Psoas muscle (tissue), 8 donors: Measurements from ENCODE around the gene KRTAP2-2. TPM values are rescaled to one million over a fixed set of nuclear protein-coding genes. Genes with fewer than 3 reads are reported as not detected.
"Not testable (repeated sequence)": the region's sequence is repeated elsewhere in the genome, so short reads cannot be mapped to it uniquely, and the experiment has no call there.

ENCODE experiments used
- ATAC-seq, 4 donors: fragments of 200-7000 bp; cut with Tn5 transposase; one replicate each; pipeline ENCODE4 v1.9.1; 2020; ENCODE audit warnings: moderate library complexity in 3 of 4, mild to moderate bottlenecking in 2 of 4
- DNase-seq, 2 donors: peaks; one replicate each; pipeline ENCODE4 v3.0.0-alpha.2; 2020
- H3K27ac ChIP-seq: fragments of 200-600 bp; one replicate; pipeline ENCODE4 v1.8.0; 2022
- H3K27me3 ChIP-seq, 3 donors: fragments of 200-600 bp in 1 of 3; one replicate each; pipeline versions ENCODE4 v1.6.1 to v1.8.0; 2013 to 2022; ENCODE audit warnings: low read length in 2 of 3, mild to moderate bottlenecking in 2 of 3, moderate library complexity in 1 of 3; ENCODE audit not compliant: insufficient read depth in 3 of 3
- H3K36me3 ChIP-seq, 2 donors: fragments of 200-600 bp in 1 of 2; one replicate each; pipeline versions ENCODE4 v1.6.1 to v1.8.0; 2013 to 2022; ENCODE audit warnings: low read depth in 1 of 2, mild to moderate bottlenecking in 1 of 2, moderate library complexity in 1 of 2; ENCODE audit not compliant: insufficient read depth in 1 of 2
- H3K4me1 ChIP-seq: fragments of 200-600 bp; one replicate; pipeline ENCODE4 v1.8.0; 2022
- H3K4me3 ChIP-seq: fragments of 200-600 bp; one replicate; pipeline ENCODE4 v1.8.0; 2022; ENCODE audit warnings: mild to moderate bottlenecking
- H3K9me3 ChIP-seq: fragments of 200-600 bp; one replicate; pipeline ENCODE4 v1.8.0; 2022
- WGBS, 3 donors: extraction: QIAGEN DNeasy Blood & Tissue Kit; methylation state at CpG; one replicate each; pipeline versions ENCODE4 v1.1.6 to v1.1.7; 2013; 5-methylcytosine and 5-hydroxymethylcytosine counted together
- intact Hi-C, 2 donors: fragments of 100-400 bp; cut with DNase I; formaldehyde crosslinking; loops; one replicate each; pipeline versions ENCODE4 v1.11.0 to v1.14.2; 2022
- polyA plus RNA-seq, 3 donors: library from polyadenylated mRNA; stranded (reverse); fragments of 200-250 nt; gene quantifications; one replicate each; pipeline ENCODE4 v1.2.3, GENCODE V29; 2013
- total RNA-seq, 4 donors: library from RNA; stranded (reverse); fragmentation: NEBNext Ultra II Directional in 2 of 4; extraction: Animal tissue kit (Norgen Biotek cat#: 25700) in 2 of 4; gene quantifications; one replicate each; pipeline versions ENCODE4 v1.2.1 to v1.2.4, GENCODE V29; 2021 to 2023
- TF ChIP-seq, protein P1 (sequence below): fragments of 200-600 bp; IDR thresholded peaks from one replicate; pipeline ENCODE4 v1.8.0; 2022; ENCODE audit warnings: antibody characterized with exemption
- donor health status: healthy with polysubstance abuse.
- donor health status: DM: no; HTN: no; CAD: no; lungs with moderate emphysema.
- donor health status: Bipolar disorder and iron deficiency.
- donor health status: healthy.
- donor health status: DM: yes; HTN: yes; CAD: no.
- donor health status: DM: no; HTN: no; CAD: no.
- donor health status: DM: no; HTN: no; CAD: no.
- donor health status: DM: yes; HTN: yes; CAD: no.

KRTAP2-2 gene
- total and polyA plus RNA-seq, 7 donors, result not detected

DNA sequence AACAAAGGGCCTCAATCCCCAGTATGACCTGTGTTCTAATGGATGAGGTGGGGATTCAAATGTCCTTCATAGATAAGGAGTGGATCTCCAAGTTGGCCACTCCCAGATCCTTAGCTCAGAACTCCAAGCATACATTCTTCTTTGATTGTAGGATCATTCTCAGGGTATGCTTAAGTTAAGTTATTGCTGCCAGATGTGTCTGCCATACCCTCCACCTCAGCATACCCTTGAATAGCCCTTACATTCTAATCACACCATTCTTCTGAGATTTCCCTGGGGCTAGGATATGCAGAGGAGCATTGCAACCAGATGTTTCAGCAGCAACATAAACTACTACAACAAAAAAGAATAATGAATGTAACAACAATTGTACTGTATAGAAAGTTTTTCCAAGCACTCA is 12.3 kb upstream of the KRTAP2-2 start:
- no peak for ATAC-seq
- H3K9me3 ChIP-seq, result no peaks in the 10 kb centered on the region
- H3K36me3 ChIP-seq, result no peaks in the 10 kb centered on the region
- DNase-seq, result no peak
- intact Hi-C loops, result no loop called here
- H3K27ac ChIP-seq, result no peak overlapping the region
- peaks cover 0 to 1% (median 0%) of the 10 kb centered on the region in 3 donors for H3K27me3 ChIP-seq
- TF ChIP-seq, protein P1, sequence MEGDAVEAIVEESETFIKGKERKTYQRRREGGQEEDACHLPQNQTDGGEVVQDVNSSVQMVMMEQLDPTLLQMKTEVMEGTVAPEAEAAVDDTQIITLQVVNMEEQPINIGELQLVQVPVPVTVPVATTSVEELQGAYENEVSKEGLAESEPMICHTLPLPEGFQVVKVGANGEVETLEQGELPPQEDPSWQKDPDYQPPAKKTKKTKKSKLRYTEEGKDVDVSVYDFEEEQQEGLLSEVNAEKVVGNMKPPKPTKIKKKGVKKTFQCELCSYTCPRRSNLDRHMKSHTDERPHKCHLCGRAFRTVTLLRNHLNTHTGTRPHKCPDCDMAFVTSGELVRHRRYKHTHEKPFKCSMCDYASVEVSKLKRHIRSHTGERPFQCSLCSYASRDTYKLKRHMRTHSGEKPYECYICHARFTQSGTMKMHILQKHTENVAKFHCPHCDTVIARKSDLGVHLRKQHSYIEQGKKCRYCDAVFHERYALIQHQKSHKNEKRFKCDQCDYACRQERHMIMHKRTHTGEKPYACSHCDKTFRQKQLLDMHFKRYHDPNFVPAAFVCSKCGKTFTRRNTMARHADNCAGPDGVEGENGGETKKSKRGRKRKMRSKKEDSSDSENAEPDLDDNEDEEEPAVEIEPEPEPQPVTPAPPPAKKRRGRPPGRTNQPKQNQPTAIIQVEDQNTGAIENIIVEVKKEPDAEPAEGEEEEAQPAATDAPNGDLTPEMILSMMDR, result no peak
- no peaks in the 10 kb centered on the region for H3K4me1 ChIP-seq
- H3K4me3 ChIP-seq, result no peak overlapping the region

DNA sequence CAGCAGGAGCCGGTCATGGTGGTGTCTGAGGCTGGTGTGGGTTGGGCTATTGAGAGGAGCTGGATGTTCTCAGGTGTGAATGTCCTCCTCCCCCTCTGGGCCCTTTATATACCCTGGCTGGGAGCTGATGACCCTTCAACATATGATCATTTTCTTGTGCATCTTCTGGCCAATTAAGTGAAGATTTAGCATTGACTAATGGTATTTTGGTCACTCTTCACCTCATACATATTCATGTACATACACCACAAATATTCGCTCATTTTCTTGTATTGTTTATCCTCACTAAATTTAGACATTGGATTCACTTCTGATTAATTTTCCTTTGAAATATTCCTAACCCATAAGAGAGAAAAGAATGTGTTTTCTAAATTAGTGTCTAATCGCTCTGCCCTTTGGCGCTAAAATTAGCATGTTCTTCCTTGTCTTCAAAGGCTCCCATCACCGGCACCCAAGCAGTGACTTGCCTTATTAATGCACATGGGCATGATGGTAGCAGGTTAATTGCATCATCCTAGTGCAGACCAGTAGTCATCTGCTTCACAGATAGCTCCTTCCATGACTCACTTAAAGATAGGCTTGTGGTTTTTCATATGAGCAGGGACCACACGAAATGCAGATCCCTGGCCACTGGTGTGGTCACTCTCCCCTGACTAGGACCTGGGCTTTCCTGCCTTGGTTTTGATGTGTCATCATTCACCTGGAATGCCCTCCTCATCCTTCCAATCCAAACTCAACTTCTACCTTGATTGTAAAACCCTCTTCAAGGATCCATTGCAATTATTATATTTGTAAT is 11.0 kb upstream of the KRTAP2-2 start, which contains the start of gene KRTAP2-4:
TSS of gene KRTAP2-4 (minus strand) at position 51 of the 796 bp plus-strand sequence. CDS start at position 17, 34 bp downstream.
- 88 to 95% (median 92%) methylated on average over 5 to 6 of the region's 6 CpGs for WGBS, 3 donors
- no peak for ATAC-seq
- Histone ChIP-seq H3K9me3 (no peaks in the 10 kb centered on the region), H3K27ac (no peak within 1 kb of the TSS), H3K4me3 (no peak within 1 kb of the TSS), H3K27me3 (peaks cover 0 to 1% (median 1%) of the 10 kb centered on the region in 3 donors), H3K4me1 (no peaks in the 10 kb centered on the region), H3K36me3 (no peaks in the 10 kb centered on the region)
- TF ChIP-seq, protein P1, result no peak
- no peak for DNase-seq
- intact Hi-C loops, result no loop called here

- ATAC-seq, H3K4me3 ChIP-seq, DNase-seq, intact Hi-C loops, H3K4me1 ChIP-seq, H3K36me3 ChIP-seq, H3K27ac ChIP-seq, H3K9me3 ChIP-seq, H3K27me3 ChIP-seq: not testable (repeated sequence)
- WGBS, 3 donors, result 62 to 78% (median 76%) methylated on average over 4 to 7 of the region's 16 CpGs
Observed at GRCh38 chr17:41065016-41065689, 10.1 kb upstream of the KRTAP2-2 start.

DNA sequence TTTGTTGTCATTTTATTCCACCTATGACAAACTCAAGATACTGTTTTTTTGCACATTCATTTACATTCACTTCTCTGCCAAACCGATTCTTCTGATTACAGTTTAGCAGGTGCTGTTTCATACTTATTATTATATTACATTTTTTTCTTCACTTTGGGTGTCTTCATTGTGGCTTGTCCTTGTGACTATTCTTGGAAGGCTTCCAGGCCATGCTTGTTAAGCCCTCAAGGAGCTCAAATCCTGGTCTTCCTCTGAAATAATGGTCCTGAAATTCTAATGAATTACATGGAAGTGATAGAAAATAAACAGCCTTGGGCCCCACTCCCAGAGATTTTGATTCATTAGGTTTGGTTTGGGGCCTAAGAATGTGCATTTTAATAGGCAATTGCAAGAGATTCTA is 9.3 kb upstream of the KRTAP2-2 start:
- ATAC-seq (no peak), DNase-seq (no peak)
- 44 to 62% (median 56%) methylated on average over 1 of the region's 1 CpG for WGBS, 3 donors
- TF ChIP-seq, protein P1, result no peak
- intact Hi-C loops, result no loop called here
- Histone ChIP-seq H3K4me1 (no peaks in the 10 kb centered on the region), H3K9me3 (no peaks in the 10 kb centered on the region), H3K27me3 (peaks cover 0 to 11% (median 1%) of the 10 kb centered on the region in 3 donors), H3K36me3 (no peaks in the 10 kb centered on the region), H3K4me3 (no peak overlapping the region), H3K27ac (no peak overlapping the region)

DNA sequence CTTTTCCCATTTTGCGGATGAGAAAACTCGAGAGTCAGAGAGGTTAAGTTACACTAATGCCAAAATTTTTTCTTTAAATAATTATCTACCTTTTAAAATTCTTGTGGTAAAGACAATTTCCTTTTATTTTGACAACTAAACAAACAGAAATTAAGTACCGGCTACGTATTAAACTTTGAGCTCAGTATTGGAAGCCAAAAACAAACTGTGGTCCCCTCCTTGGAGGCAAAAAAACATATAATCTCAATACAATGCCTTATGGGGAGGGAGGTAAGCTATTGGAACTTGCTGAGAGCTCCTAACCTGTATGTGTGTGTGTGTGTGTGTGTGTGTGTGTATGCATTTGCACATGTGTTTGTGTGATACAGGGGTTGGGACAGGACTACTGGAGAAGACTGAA is 8.4 kb upstream of the KRTAP2-2 start:
- Histone ChIP-seq H3K4me1 (no peaks in the 10 kb centered on the region), H3K4me3 (no peak overlapping the region), H3K27ac (no peak overlapping the region), H3K9me3 (no peaks in the 10 kb centered on the region), H3K27me3 (peaks cover 0 to 18% (median 1%) of the 10 kb centered on the region in 3 donors), H3K36me3 (no peaks in the 10 kb centered on the region)
- 83 to 88% (median 87%) methylated on average over 4 of the region's 4 CpGs for WGBS, 3 donors
- TF ChIP-seq, protein P1, result no peak
- no peak for DNase-seq
- intact Hi-C loops, result no loop called here
- no peak for ATAC-seq
